ENCODE results near the gene CD34.

GRCh38 chr1:207847116-207847515 is 63.8 kb downstream of the CD34 start:
- TF ChIP-seq CTCF (IDR thresholded peaks at IDR 0.05) (no peak), POLR2A (IDR thresholded peaks at IDR 0.05) (no peak)

Measured in uterus (tissue), 2 donors.